ENCODE results near the gene CMTM5.
"Not testable (repeated sequence)": the region's sequence is repeated elsewhere in the genome, so short reads cannot be mapped to it uniquely, and the experiment has no call there.

The CMTM5 gene

DNA sequence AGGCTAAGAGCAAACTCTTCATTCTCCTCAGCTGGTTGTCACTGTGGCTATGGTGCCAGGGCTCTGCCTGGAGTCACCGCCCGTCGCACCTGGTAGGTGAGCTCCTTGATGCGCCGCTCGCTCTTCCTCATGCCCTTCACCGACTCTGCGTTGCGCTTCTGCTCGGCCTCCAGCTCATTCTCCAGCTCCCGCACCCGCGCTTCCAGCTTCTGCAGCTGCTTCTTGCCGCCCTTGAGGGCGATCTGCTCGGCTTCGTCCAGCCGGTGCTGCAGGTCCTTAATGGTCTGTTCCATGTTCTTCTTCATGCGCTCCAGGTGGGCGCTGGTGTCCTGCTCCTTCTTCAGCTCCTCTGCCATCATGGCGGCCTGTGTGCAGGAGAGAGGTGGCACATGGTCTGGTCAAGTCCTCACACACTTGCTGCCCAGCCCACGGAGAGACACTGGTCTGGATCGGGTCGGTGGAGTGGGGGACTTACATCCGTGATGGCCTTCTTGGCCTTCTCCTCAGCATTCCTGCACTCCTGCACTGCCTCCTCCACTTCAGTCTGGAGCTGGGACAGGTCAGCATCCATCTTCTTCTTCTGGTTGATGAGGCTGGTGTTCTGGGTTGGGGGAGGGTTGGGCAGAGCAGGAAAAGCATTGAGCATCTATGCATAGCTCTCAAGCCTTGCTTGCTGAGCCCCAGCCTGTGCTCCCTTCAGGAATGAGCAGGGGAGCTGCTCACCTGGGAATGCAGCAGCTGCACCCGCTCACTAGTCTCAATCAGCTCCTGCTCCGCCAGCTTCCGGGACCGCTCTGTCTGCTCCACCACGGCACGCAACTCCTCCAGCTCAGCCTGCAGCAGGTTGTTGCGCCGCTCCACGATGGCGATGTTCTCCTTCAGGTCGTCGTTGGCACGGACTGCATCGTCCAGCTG is 38.3 kb downstream of the CMTM5 start:
- peaks cover 6% of the 10 kb centered on the region for H3K27me3 Mint-ChIP-seq (ENCODE audit: low read depth)
- H3K4me1 Mint-ChIP-seq = no peaks in the 10 kb centered on the region
- H3K9me3 Mint-ChIP-seq = no peaks in the 10 kb centered on the region
- TF ChIP-seq, protein P1, sequence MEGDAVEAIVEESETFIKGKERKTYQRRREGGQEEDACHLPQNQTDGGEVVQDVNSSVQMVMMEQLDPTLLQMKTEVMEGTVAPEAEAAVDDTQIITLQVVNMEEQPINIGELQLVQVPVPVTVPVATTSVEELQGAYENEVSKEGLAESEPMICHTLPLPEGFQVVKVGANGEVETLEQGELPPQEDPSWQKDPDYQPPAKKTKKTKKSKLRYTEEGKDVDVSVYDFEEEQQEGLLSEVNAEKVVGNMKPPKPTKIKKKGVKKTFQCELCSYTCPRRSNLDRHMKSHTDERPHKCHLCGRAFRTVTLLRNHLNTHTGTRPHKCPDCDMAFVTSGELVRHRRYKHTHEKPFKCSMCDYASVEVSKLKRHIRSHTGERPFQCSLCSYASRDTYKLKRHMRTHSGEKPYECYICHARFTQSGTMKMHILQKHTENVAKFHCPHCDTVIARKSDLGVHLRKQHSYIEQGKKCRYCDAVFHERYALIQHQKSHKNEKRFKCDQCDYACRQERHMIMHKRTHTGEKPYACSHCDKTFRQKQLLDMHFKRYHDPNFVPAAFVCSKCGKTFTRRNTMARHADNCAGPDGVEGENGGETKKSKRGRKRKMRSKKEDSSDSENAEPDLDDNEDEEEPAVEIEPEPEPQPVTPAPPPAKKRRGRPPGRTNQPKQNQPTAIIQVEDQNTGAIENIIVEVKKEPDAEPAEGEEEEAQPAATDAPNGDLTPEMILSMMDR (IDR thresholded peaks at IDR 0.05; ENCODE audit: unreplicated experiment in 3 of 3) = no peak
- H3K27ac Mint-ChIP-seq = no peak overlapping the region
- no peaks in the 10 kb centered on the region for H3K36me3 Mint-ChIP-seq (ENCODE audit: low read depth)
- H3K4me3 Mint-ChIP-seq = no peak overlapping the region

DNA sequence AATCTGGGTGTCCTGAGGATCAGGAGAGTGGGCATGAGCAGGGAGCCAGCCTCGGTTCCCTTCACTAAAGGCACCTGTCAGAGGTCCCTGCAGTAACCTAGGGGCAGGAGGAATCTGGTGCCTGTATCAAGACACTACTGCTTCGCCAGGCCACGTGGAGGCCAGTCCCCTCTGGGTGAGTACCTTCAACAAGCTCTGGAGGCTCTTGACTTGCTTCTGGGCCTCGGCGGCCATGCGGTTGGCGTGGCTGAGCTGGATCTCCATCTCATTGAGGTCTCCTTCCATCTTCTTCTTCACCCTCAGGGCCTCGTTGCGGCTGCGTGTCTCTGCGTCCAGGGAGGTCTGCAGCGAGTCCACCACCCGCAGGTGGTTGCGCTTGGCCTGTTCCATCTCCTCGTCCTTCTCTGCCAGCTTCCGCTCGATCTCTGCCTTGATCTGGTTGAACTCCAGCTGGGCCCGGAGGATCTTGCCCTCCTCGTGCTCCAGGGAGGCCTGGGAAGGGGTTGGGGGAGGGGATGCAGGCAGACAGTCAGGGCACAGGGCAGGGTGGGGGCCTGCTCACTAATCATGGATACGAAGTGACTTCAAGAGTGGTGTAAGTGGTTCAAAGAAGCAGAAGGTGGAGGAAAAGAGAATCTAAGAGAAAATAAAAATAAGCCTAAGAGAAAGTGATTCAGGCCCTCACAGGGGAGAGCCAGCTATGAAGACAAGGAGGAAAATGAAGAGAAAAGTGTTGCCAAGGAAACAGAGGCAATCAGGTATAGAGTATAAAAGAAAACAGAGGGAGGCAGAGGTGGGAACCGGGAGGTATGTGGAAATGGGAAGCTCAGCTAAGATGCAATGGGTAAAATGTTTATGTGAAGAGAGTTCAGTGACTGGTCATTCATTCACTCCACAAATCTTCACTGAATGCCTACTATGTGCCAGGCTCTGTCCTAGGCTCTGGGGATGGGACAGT is 39.3 kb downstream of the CMTM5 start:
- peaks cover 6% of the 10 kb centered on the region for H3K27me3 Mint-ChIP-seq (ENCODE audit: low read depth)
- no peaks in the 10 kb centered on the region for H3K4me1 Mint-ChIP-seq
- no peaks in the 10 kb centered on the region for H3K36me3 Mint-ChIP-seq (ENCODE audit: low read depth)
- H3K27ac Mint-ChIP-seq = no peak overlapping the region
- no peaks in the 10 kb centered on the region for H3K9me3 Mint-ChIP-seq
- TF ChIP-seq, protein P1 (IDR thresholded peaks at IDR 0.05; ENCODE audit: unreplicated experiment in 3 of 3) = no peak
- H3K4me3 Mint-ChIP-seq = no peak overlapping the region

DNA sequence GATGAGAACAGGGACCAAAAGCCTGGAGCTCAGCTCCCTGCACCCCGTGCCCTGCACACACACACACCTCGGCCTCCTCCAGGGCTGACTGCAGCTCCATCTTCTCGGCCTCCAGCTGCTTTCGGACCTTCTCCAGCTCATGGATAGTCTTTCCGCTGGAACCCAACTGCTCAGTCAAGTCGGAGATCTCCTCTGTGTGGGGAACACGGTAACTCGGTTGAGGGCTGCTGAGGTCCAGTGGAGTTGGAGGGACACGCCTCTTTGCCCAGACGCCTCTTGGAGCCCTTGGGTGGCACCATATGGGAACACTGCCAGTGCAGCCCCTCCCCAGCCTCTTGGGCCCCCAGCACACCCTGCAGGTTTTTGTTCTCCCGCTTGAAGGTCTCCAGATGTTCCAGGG is 40.0 kb downstream of the CMTM5 start:
- Mint-ChIP-seq H3K27ac (no peak overlapping the region), H3K27me3 (ENCODE audit: low read depth) (peaks cover 6% of the 10 kb centered on the region), H3K4me3 (no peak overlapping the region), H3K36me3 (ENCODE audit: low read depth) (no peaks in the 10 kb centered on the region), H3K4me1 (no peaks in the 10 kb centered on the region), H3K9me3 (no peaks in the 10 kb centered on the region)
- TF ChIP-seq, protein P1 (IDR thresholded peaks at IDR 0.05; ENCODE audit: unreplicated experiment in 3 of 3) = no peak

GRCh38 chr14:23417269-23417668 is 40.4 kb downstream of the CMTM5 start:
- H3K27me3 Mint-ChIP-seq (ENCODE audit: low read depth); H3K4me1 Mint-ChIP-seq; H3K27ac Mint-ChIP-seq; H3K9me3 Mint-ChIP-seq; H3K4me3 Mint-ChIP-seq; H3K36me3 Mint-ChIP-seq (ENCODE audit: low read depth): not testable (repeated sequence)

GRCh38 chr14:23418021-23418420 is 41.2 kb downstream of the CMTM5 start:
- Mint-ChIP-seq H3K4me3 (no peak overlapping the region), H3K4me1 (no peaks in the 10 kb centered on the region), H3K9me3 (no peaks in the 10 kb centered on the region), H3K27ac (no peak overlapping the region), H3K27me3 (ENCODE audit: low read depth) (peaks cover 10% of the 10 kb centered on the region), H3K36me3 (ENCODE audit: low read depth) (no peaks in the 10 kb centered on the region)
- TF ChIP-seq, protein P1 (IDR thresholded peaks at IDR 0.05; ENCODE audit: unreplicated experiment in 3 of 3) = no peak

DNA sequence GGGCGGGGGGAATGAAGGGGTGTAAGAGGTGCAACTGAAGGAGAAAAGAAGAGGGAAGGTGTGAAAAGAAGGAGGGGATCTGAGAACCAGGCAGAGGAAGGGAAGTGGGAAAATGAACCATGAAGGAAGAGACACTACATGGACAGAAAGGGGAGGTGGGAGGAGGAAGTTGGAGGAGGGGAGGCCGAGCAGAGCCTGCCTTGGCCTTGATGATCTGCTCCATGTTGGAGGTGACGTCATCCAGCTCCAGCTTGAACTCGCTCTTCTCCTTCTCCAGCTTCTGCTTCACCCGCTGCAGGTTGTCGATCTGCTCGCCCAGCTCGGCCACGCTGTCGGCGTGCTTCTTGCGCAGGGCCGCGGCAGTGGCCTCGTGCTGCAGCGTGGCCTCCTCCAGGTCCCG is 42.8 kb downstream of the CMTM5 start:
- H3K27me3 Mint-ChIP-seq (ENCODE audit: low read depth); H3K36me3 Mint-ChIP-seq (ENCODE audit: low read depth); H3K9me3 Mint-ChIP-seq; H3K27ac Mint-ChIP-seq; H3K4me3 Mint-ChIP-seq; H3K4me1 Mint-ChIP-seq: not testable (repeated sequence)

Data from nephron (organoid).